ENCODE results near the gene DSE.

Gene DSE

DNA sequence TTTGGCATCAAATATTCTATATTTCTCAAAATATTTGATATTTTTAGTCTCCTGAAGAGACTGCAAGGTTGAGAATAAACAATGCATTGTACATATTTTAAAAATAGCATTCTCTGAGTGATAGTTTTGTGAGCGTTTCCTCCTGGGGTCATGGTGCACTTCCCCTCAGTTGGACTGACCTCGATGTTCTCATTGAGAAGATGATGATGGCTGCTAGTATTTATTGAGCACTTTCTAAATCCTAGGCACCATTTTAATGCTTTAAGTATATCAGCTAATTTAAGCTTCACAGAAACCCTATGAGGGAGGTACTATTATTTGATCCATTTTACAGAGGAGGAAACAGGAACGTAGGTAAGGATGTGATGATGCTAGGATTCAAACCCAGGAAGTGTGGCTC, 18.2 kb downstream of the DSE start:
- DNase-seq = no peak

DNA sequence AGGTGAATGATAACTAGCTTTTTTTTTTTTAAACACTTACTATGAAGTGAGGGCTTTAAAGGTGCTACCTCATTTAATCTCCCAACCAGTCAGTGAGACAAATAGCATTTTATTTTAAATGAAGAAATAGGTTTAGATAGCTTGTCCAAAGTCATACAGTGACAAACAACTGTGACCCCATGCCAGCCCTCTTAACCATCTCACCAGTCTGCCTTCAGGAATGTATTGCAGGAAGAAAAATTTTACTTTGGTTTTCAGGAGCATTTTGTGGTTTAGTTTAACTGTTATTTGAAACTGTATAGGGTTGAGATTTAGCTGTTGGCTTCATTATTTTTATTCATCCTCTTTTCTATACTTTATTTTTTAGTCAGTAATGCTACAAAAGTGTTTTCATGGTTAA, 18.6 kb downstream of the DSE start:
- DNase-seq = no peak

DNA sequence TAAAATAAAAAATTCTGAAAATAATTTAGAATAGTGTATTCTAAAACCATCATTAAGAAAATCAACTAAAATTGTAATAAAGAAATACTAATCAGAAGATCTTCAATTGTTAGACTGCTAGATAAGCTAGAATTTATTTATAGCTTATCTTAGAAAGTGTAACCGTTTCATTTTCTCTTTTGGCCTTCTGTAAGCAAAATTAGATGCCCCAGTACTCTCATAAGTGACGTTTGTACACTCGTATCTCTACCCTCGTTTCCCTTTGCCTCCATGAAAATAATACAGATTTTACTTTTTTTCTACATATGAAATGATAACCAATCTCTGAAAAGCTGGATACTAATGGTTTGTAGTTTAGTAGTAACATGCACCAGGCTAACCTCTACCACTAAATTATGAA, 19.8 kb downstream of the DSE start:
- no peak for DNase-seq

GRCh38 chr6:116392132-116393013, 21.6 kb downstream of the DSE start:
- DNase-seq = no peak

GRCh38 chr6:116393430-116393829, 22.7 kb downstream of the DSE start:
- no peak for DNase-seq

GRCh38 chr6:116395647-116396046, 24.9 kb downstream of the DSE start:
- DNase-seq = no peak

DNA sequence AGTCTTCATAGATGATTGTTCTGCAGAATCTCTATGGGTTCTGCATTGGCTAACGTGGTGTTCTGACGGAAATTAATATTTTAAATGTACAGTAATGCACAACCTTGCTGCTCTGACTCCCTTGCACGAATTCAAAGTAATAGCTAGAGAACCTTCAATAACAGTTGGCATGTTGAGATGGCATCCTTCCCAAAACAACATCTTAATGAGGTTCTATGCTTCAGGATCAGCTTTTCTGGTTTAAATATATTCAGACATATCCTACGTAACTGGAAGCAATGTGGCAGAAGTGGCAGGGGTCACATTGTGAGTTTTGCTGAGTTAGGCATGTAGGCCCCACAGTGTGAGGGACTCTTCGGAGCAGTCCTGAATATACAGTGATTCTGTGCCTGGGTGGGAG, 25.7 kb downstream of the DSE start:
- no peak for DNase-seq

- no peak for DNase-seq
Measured at GRCh38 chr6:116397914-116398313, 27.2 kb downstream of the DSE start.

- no peak for DNase-seq
Measured at GRCh38 chr6:116398316-116399010, 27.7 kb downstream of the DSE start.

DNA sequence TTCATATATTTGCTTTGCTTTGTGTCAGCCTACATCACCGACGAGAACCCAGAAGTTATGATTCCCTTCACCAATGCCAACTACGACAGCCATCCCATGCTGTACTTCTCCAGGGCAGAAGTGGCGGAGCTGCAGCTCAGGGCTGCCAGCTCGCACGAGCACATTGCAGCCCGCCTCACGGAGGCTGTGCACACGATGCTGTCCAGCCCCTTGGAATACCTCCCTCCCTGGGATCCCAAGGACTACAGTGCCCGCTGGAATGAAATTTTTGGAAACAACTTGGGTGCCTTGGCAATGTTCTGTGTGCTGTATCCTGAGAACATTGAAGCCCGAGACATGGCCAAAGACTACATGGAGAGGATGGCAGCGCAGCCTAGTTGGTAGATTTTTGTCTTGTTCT, 28.5 kb downstream of the DSE start:
- DNase-seq = no peak

DNA sequence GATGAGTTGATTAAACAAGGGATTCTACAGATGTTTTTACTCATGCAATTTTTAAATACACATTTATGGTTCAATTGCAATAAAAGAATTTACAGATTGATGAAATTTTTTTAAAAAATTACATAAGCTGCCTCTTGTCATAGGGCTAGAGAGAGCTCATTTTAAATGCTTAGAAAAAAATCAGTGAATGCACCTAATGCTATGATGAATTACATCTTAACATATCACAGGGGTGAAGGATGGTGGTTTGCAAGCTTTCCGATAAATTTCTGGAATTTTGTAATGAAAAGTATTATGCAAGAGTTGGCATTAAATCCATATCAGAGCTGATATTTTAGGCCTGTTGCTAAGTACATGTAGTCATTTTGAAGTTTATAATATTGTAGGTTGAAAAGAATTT, 29.6 kb downstream of the DSE start:
- no peak for DNase-seq

GRCh38 chr6:116402108-116402937, 31.6 kb downstream of the DSE start:
- DNase-seq = no peak

DNA sequence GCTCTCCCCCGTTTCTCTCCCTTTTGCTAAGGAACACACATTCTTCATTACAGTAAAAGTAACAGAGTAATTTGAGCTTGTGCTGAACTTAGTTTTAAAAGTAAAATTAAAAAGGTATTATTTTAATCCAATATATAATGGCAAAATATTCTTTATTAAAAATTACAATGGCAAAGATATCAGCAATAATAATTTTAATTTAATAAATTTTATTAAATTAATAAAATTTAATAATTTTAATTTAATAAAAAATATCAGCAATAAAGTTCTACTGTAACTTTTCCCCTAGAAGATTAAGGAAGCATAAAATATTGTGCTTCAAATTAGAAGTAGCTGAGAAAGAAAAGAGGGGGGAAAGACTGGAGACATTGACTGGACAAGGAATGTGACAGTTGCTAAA, 32.5 kb downstream of the DSE start:
- no peak for DNase-seq

- DNase-seq = no peak
Measured at GRCh38 chr6:116404696-116405095, 33.9 kb downstream of the DSE start.

GRCh38 chr6:116405138-116405537, 34.4 kb downstream of the DSE start:
- DNase-seq = no peak

GRCh38 chr6:116405652-116406356, 35.1 kb downstream of the DSE start:
- no peak for DNase-seq

DNA sequence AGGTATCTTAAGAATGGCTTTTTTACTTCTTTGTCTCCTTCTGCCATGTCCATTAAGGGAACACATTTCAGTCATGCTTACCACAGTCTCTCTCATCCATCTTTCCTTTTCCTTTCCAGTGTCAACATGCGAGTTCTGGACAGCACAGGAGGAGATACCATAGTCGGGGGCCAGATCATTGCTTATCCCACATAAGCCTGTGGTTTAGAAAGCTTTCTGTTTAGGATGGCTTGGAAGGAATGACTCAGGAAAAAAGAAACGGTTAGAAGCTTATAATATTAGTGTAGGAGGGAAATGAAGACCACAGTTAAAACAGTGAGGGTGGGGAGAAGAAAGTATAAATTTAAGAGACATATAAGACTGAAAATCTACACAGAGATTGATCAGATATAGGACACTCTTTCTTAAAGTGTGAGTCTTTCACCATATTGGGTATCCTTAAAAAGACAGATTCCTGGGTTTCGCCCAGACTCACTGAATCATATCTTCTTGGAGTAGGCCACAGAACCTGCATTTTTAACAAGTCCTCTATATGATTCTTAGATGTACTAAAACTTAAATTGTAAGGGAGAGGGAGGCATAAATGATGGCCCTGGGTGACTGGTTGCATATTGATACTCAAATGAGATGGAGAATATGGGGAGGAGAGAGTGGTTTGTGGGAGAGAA, 36.1 kb downstream of the DSE start:
- DNase-seq = no peak

DNA sequence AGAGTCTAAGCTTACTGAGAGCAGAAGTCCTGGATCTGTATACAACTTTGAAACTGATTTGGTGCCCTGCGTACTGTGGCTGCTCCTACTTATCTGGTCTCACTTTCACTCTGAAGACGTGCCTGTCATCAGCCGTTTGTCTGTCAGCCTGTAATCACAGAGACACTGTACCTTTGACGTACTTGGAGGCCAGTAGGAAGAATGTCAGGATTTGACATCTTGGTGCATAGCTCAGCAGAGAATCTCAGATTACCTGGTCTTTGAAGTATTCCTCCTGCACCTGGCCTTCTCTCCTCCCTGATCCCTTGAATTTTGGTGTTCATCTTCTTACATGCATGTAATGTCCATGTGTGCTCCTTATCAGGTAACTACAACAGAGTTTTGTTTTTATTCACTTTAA, 37.7 kb downstream of the DSE start:
- no peak for DNase-seq

GRCh38 chr6:116409756-116410155, 39.0 kb downstream of the DSE start:
- DNase-seq = no peak

DNA sequence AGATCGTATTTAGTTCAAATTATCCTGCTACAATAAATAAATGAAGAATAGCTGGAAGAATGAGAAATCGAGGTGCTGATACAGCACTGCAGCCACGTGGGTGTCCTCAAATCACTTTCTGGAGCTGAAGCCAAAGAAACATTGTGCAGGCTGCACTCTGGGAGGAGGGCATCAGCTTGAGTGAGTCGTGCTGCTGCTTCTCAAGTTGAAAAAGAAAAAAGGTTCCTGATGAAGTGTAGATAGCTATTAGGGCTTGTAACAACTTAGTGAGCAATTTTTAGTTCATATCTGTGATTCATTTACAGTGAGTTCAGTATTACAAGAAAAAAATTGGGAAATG, 40.5 kb downstream of the DSE start:
- DNase-seq = no peak

GRCh38 chr6:116412270-116412669, 41.5 kb downstream of the DSE start:
- no peak for DNase-seq

GRCh38 chr6:116413357-116413756, 42.6 kb downstream of the DSE start:
- no peak for DNase-seq

GRCh38 chr6:116417661-116418060, 46.9 kb downstream of the DSE start:
- no peak for DNase-seq

Measured in NCI-H526 treated with DMSO at 0.1 percent for 48 hours (cell line).